Daoy (cell line): ENCODE measurements around the gene CTSZ. TPM values are rescaled to one million over a fixed set of nuclear protein-coding genes. Genes with fewer than 3 reads are reported as not detected.
A peak's percentile ranks its signal among the peaks of the same experiment; 100 is the strongest.
"Not testable (repeated sequence)": the region's sequence is repeated elsewhere in the genome, so short reads cannot be mapped to it uniquely, and the experiment has no call there.

ENCODE experiments used
- DNase-seq: peaks from one replicate; pipeline ENCODE4 v3.0.0-alpha.2; 2015; ENCODE audit warnings: low read depth
- total RNA-seq: library from RNA; depleted of rRNA; stranded (reverse); fragments of >200 nt; shearing (Covaris generic); gene quantifications from 2 replicates; pipeline ENCODE4 v1.2.3, GENCODE V29; 2014

Gene CTSZ
- total RNA-seq, 1 experiment from 2014 or later, result 127 TPM

- DNase-seq, result peak; percentile 91
Observed at GRCh38 chr20:58980711-58981627, 26.1 kb downstream of the CTSZ start, which contains the start of gene NELFCD. Gene NELFCD, plus strand, starts transcription at chr20:58981256. Its CDS starts 54 bp downstream, at chr20:58981310.

GRCh38 chr20:58978351-58979190, 28.5 kb downstream of the CTSZ start:
- no peak for DNase-seq

GRCh38 chr20:58976061-58976730, 30.9 kb downstream of the CTSZ start:
- no peak for DNase-seq

GRCh38 chr20:58975353-58975752, 31.7 kb downstream of the CTSZ start:
- no peak for DNase-seq

- DNase-seq, result no peak
Observed at GRCh38 chr20:58973866-58974265, 33.2 kb downstream of the CTSZ start.

- DNase-seq, result no peak
Observed at GRCh38 chr20:58973179-58973578, 33.9 kb downstream of the CTSZ start.

- DNase-seq, result no peak
Observed at GRCh38 chr20:58971429-58971828, 35.6 kb downstream of the CTSZ start.

GRCh38 chr20:58970146-58970545, 36.9 kb downstream of the CTSZ start:
- DNase-seq, result no peak

GRCh38 chr20:58969439-58969838, 37.6 kb downstream of the CTSZ start:
- DNase-seq, result no peak

- DNase-seq, result no peak
Observed at GRCh38 chr20:58967652-58968429, 39.2 kb downstream of the CTSZ start.

GRCh38 chr20:58965270-58966064, 41.6 kb downstream of the CTSZ start:
- DNase-seq, result no peak

- not testable (repeated sequence) for DNase-seq
Observed at GRCh38 chr20:58963922-58964321, 43.1 kb downstream of the CTSZ start.

- no peak for DNase-seq
Observed at GRCh38 chr20:58963060-58963584, 43.9 kb downstream of the CTSZ start.

GRCh38 chr20:58959652-58960051, 47.4 kb downstream of the CTSZ start:
- DNase-seq, result no peak

- no peak for DNase-seq
Observed at GRCh38 chr20:58956078-58956477, 51.0 kb downstream of the CTSZ start.

- no peak for DNase-seq
Observed at GRCh38 chr20:58953050-58953449, 54.0 kb downstream of the CTSZ start.

GRCh38 chr20:58950603-58951002, 56.5 kb downstream of the CTSZ start:
- DNase-seq, result no peak

- DNase-seq, result not testable (repeated sequence)
Observed at GRCh38 chr20:58947797-58948388, 59.2 kb downstream of the CTSZ start.

GRCh38 chr20:58945965-58946631, 61.0 kb downstream of the CTSZ start:
- no peak for DNase-seq
